Hematopoietic multipotent progenitor cell treated with erythropoietin and hydrocortisone succinate and interleukin-3 and kit ligand, for 17 days (in vitro differentiated cells): ENCODE results near the gene KIRREL2.
A peak's percentile ranks its signal among the peaks of the same experiment; 100 is the strongest.
"Not testable (repeated sequence)": the region's sequence is repeated elsewhere in the genome, so short reads cannot be mapped to it uniquely, and the experiment has no call there.

Experiments used
- DNase-seq: peaks from one replicate; pipeline ENCODE4 v3.0.0-alpha.2; 2015; ENCODE audit warnings: low spot score

KIRREL2 gene

DNA sequence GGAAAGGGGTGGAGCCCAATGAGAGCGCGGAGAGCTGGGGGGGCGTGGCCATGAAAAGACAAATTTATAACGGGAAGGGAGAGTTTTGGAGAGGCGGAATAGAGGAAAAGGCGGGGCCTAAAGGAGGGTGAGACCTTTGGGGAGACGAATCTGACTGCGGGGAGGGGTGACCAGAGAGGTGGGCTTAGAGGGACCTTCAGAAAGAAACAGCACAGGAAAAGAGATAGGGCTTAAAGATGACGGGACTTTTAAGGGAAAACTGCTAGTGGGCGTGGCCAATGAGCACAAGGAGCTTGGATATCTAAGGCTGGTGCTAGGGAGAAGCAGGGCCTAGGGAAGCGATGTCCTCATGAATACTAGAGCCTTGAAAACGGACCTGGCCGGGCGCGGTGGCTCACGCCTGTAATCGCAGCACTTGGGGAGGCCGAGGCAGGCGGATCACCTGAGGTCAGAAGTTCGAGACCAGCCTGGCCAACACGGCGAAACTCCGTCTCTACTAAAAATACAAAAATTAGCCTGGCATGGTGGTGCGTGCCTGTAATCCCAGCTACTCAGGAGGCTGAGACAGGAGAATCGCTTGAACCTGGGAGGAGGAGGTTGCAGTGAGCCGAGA, 13.5 kb downstream of the KIRREL2 start:
- DNase-seq: not testable (repeated sequence)

DNA sequence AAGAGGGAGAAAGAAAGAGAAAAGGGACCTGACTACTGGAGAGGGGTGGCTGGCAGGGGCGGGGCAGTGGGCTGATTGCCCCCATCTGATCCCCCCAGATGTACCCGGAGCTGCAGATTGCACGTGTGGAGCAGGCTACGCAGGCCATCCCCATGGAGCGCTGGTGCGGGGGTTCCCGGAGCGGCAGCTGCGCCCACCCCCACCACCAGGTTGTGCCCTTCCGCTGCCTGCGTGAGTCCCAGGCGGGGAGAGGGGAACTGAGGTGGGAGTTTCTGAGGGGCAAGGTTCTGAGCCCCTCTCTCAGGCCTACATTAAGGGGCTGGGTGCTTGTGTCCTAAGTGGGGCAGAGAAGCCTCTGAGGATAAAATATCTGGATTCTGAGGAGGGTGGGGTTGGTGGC, 14.1 kb downstream of the KIRREL2 start:
- DNase-seq: no peak

DNA sequence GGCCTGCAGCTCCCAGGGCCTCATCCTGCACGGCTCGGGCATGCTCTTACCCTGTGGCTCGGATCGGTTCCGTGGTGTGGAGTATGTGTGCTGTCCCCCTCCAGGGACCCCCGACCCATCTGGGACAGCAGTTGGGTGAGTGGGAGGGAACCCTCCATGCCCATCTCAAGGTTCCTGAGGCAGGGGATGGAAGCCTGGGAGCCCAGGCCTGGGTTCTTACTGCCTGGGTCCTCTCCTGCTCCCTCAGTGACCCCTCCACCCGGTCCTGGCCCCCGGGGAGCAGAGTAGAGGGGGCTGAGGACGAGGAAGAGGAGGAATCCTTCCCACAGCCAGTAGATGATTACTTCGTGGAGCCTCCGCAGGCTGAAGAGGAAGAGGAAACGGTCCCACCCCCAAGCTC, 14.9 kb downstream of the KIRREL2 start:
- no peak for DNase-seq

DNA sequence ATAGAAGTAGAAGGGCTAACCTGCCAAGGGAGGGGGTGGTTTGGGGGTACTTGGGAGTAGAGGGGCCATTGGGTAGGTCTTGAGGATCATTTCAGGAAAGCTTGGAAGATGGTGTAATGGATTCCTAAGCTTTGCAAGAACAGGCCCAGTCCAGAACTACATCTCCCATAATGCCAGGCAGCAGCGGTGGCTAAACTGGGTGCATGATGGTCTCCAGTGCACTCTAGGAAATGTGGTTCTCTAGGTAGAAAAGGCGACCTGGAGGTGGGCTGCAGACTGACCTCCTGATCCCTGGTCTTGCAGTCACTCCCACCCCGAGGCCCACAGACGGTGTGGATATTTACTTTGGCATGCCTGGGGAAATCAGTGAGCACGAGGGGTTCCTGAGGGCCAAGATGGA, 15.5 kb downstream of the KIRREL2 start:
- no peak for DNase-seq

DNA sequence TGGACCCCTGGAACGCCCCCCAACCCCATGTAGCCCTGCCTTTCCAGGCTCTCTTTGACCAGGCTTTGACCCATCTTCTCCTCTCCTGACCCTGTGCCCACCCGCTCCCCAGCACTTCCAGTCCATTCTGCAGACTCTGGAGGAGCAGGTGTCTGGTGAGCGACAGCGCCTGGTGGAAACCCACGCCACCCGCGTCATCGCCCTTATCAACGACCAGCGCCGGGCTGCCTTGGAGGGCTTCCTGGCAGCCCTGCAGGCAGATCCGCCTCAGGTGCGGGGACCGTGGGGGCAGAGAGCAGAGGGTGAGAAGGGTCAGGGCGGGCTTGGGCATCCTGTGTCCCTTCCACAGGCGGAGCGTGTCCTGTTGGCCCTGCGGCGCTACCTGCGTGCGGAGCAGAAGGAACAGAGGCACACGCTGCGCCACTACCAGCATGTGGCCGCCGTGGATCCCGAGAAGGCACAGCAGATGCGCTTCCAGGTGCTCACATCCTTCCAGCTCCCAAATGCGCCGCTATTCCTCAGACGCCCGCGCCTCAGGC, 17.8 kb downstream of the KIRREL2 start:
- DNase-seq: no peak

DNA sequence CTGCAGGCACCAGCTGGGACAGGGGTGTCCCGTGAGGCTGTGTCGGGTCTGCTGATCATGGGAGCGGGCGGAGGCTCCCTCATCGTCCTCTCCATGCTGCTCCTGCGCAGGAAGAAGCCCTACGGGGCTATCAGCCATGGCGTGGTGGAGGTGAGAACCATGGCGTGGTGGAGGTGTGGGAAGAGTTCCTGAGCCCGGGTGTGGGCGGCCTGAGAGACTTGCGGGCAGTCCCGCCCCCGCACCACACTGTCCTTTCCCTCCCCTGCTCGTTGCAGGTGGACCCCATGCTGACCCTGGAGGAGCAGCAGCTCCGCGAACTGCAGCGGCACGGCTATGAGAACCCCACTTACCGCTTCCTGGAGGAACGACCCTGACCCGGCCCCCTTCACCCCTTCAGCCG, 22.4 kb downstream of the KIRREL2 start:
- no peak for DNase-seq

DNA sequence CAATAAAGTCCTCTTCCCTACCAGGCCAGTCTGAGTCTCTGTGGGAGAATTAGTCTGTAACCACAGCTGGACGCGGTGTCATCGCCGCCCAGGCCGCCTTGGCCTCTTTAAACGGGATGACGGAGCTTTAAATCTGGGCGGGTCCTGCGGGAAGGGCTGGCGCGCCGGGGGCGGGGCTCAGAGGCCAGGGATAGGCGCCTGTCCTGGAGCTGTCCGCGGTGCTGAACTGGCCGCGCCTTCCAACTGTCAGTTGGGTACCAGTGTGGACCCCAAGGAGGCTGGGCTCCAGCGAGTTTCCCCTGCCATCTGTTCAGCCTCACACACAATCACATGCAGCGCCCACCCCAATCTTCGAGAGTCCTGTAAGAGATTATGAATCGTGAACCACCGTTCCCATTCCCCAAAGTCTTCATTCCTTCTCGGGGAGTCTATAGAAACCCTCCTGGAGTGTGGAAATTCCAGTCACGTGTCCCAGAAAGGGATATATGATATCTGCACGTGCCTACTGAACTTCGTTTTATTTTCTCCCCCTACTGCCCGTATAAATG, 23.1 kb downstream of the KIRREL2 start:
- DNase-seq: peak; percentile 42

DNA sequence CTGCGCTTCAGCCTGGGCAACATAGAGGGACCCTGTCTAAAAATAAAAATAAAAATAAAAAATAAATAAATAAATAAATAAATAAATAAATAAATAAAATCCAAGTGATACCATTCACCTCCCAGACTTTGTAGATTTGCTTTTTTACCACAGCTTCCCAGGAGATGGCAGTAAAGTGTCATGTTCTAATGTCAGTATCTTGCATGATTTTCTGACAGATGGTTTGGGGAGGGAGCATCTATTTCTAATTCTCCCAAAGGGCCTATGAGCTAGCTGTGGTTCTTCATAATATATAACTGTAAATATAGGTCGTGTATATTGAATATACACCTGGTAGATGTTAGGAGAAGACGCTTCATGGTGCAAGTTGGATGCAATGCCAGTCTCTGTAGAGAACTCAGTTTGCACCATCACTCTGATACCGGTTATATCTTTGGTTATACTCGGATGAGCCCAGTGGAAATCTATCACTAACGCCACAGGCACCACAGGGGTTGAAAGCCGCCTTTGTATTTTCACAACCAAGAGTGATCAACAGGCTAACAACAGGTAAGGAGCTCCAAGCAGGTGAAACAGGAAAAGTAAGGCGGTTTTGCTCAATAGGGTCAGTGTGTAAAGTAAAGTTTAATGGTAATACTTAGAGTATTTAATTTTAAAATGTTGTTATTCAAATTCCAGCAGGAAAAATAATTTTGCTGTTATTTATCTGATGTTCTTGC, 25.6 kb downstream of the KIRREL2 start:
- DNase-seq: peak; percentile 40

DNA sequence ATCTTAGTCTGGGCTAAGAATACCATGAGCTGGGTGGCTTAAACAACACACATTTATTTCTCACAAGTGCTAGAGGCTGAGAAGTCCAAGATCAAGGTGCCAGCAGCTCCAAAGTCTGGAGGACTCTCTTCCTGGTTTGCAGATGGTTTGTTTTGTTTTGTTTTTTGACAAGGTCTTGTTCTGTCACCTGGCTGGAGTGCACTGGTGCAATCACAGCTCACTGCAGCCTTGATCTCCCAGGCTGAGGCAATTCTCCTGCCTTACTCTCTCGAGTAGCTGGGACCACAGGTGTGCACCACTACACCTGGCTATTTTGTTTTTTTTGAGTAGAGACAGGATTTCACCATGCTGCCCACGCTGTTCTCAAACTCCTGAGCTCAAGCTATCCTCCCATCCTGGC, 27.2 kb downstream of the KIRREL2 start:
- DNase-seq: no peak

DNA sequence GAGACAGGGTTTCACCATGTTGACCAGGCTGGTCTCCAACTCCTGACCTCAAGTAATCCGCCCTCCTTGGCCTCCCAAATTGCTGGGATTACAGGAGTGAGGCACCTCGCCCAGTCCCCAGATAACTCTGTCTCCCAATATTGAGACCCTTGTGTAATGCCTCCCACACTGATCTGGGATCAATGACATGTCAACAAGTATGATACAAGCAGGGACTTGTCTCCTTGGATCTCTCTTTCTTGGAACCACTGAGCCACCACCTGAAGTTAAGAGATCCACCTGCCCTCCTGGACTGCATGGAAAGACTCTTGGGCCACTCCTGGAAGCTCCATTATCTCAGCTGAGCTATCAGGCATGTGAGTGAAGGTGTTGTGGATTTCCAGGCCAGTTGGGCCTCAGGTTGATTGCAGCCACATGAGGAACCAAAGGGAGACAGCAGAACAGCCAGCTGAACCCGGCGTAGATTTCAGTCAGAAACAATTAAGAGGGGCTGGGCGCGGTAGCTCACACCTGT, 28.6 kb downstream of the KIRREL2 start:
- DNase-seq: no peak

DNA sequence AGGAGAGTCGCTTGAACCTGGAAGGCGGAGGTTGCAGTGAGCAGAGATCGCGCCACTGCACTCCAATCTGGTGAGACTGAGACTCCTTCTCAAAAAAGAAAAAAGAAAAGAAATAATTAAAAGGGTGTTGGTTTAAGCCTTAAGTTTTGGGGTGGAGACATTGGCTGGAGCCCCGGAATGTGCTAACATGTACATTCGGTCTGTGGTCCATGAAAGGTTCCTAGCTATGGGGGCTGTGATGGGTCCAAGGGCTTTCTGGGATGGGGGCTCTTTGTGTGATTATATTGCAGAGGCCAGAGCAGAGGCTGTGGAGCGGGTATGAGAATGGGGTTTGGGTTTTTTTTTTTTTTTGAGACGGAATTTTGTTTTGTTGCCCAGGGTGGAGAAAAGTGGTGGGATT, 29.2 kb downstream of the KIRREL2 start:
- no peak for DNase-seq

DNA sequence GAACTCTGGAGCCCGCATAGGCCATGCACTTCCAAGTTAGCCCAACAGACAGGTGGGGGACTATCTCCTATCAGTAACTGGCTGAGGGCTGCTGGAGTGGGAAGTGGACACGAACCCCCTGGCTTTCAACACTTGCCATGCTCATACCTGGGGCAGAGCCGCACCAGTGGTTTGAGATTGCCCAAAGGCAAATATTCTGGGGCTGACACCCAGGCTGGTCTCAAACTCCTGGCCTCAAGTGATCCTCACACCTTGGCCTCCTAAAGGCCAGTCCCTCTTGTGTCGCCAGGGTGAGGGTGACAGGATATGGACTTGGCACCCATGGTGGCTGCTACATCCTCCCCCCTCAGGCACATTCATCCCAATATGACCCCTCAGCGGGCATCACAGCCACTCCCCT, 30.5 kb downstream of the KIRREL2 start:
- no peak for DNase-seq

DNA sequence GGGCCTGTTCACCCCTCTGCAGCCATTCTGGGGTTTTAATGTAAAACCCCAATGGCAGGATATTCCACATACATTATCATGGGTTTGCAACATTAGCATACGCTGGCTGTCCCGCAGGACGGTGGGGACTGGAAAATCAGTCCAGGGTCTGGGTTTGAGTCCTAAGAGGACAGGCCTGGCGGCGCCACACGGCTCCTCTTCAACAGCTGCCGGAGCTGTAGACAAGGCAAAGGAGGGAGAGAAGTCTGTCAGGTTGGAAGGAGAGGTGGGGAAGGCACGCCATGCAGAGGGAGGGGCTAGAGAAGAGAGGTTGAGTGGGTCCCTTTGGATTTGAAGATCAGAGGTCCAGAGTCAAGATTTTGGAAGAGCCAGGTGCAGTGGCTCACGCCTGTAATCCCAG, 31.7 kb downstream of the KIRREL2 start:
- no peak for DNase-seq

DNA sequence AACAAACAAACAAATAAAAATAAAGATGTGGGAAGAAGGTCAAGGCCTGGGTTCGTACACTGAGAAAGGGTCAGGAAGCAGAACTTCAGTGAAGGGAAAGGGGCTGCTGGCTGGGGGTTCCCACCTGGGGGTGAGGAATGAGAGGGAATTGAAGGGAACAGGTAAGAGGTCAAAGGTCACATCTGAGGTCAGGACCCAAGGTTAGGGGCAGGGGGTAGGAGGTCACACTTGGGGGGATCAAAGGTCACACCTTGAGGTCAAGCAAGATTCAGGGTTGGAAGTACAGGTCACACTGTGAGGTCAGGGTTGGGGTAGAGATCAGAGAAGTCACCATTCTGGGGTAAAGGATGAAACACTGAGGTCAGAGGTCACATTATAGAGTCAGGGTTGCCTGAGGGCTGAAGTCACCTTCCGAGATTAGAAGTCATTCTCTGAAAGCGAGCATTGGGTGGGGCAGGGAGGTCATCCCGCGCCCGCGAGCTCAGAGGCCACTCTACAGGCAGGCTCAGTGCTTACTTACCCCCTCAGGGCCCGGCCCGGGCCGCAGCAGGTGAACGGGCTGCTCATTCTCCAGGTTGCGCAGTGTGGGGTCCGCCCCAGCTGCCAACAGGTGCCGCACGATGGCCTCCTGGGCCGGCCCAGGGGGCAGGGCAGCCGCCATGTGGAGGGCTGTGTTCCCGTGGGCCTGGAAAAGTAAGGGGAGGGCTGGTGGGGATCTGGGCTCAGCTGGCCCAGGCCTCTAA, 32.8 kb downstream of the KIRREL2 start:
- DNase-seq: no peak

DNA sequence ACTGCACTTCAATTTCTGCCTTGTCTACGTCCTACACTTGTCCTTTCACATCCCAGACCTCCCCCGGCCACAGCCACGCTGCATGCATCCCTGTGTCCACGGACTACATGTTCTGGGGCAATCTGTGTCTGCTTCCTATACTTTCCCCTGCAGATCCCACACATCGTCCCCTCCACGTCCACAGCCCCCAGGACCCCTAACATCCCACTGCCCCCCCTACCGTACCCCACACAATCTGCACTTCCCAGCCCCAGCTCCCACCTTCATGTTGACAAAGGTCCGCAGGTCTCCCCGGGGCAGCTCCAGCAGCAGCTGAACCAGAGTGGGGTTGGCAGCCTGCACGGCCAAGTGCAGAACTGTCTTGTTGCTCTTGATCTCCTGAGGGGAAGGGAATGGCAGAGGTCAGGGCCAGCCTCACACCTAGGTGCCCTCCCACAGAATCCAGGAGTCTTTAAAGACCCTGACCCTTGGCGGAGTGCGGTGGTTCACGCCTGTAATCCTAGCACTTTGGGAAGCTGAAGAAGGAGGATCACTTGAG, 33.5 kb downstream of the KIRREL2 start:
- no peak for DNase-seq

- not testable (repeated sequence) for DNase-seq
Measured at GRCh38 chr19:35891819-35892218, 35.1 kb downstream of the KIRREL2 start.

- no peak for DNase-seq
Measured at GRCh38 chr19:35894342-35894741, 37.6 kb downstream of the KIRREL2 start.

- DNase-seq: no peak
Measured at GRCh38 chr19:35895911-35896642, 39.4 kb downstream of the KIRREL2 start.

GRCh38 chr19:35896643-35897040, 39.9 kb downstream of the KIRREL2 start:
- DNase-seq: no peak

GRCh38 chr19:35897706-35898451, 41.2 kb downstream of the KIRREL2 start:
- no peak for DNase-seq

- no peak for DNase-seq
Measured at GRCh38 chr19:35898499-35898809, 41.7 kb downstream of the KIRREL2 start.
